ENCODE measurements around the gene RETREG2.

RETREG2 gene

DNA sequence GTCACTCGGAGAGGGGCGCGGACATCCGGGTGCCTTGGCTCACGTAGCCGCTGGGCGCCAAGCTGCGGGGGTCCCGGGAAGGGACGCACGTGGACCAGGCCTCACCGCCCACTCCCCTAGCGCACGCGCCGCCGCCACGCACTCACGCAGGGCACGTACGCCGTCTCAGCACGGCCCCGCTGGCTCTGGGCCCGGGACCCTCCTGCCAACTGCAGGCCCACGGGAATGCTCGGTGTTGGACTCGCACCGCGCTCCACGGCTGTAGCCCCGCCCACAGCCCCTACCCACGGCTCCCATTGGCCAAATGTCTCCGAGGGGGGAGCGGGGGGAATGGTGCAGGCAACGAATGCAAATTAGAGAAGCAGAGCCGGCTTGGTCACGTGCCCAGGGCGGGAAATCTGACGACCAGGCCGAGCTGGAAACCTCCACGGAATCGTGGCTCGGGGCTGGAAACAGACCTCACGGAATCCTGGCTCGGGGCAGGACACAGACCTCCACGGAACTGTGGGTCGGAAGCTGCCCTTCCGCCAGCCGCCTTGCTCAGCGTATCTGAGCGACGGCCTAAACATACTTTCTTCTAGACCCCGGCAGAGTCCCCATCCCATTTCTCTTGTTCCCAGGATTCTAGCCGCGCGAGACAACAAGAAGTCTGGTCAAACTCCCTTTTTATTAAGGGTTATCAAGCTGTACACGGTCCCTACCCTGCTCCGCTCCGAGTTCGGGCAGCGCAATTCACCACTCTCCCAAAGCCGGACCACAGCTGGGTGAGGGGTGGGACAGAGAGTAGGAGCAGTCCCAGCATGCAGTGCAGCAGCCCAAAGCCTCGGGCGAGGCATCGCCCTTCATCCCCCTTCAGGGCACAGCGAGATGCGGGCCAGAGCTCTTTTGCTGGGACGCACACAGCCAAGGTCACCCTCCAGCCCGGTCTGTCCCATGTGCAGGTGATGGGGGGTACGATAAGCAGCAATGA lies 40.9 kb downstream of the RETREG2 start, which contains the start of gene ABCB6:
TSS of gene ABCB6 (minus strand) at position 227 of the 970 bp plus-strand sequence. CDS start 285 bp downstream, outside the sequence.
- WGBS (ENCODE audit: insufficient coverage): 15% methylated on average over 67 of the region's 71 CpGs
- peak within 1 kb of the TSS in 1 of 2 experiments; percentile 25 for H3K27ac ChIP-seq (ENCODE audit: insufficient read depth in 1 of 2, low read depth in 1 of 2, low read length in 2 of 2, poor library complexity in 1 of 2, severe bottlenecking in 2 of 2)
- ChIA-PET CTCF (interaction anchor here (0.7 to 17.2 kb wide), 11 partner anchors 10 to 76 kb away, joined by 3 to 238 read pairs (median 3); partner anchors contain the start of genes ANKZF1, ATG9A, CNPPD1 and DNAJB2), POLR2A (interaction anchor here (1.0 kb wide), 2 partner anchors 10 to 26 kb away, joined by 3 to 4 read pairs; partner anchors contain the start of genes ANKZF1, ATG9A, GLB1L and STK16)
- H3K4me3 ChIP-seq (ENCODE audit: control insufficient read depth in 1 of 7, extremely low read depth in 1 of 7, insufficient read depth in 4 of 7, low read depth in 2 of 7, low read length in 6 of 7): peak within 1 kb of the TSS in 6 of 7 experiments; percentile 18 to 77 (median 62)
- H3K9me3 ChIP-seq (ENCODE audit: control extremely low read depth in 1 of 5, control insufficient read depth in 4 of 5, insufficient read depth in 2 of 5, low read depth in 1 of 5, low read length in 4 of 5): no peaks in the 10 kb centered on the region
- peaks cover 0 to 37% (median 27%) of the 10 kb centered on the region in 4 experiments for H3K4me1 ChIP-seq (ENCODE audit: control extremely low read depth in 1 of 4, control insufficient read depth in 4 of 4, insufficient read depth in 4 of 4, low read length in 3 of 4)
- H3K27me3 ChIP-seq (replicated peaks in 2 of 5; ENCODE audit: control insufficient read depth in 4 of 5, insufficient read depth in 5 of 5, low read length in 4 of 5): no peaks in the 10 kb centered on the region
- H3K36me3 ChIP-seq (ENCODE audit: control insufficient read depth in 4 of 4, insufficient read depth in 4 of 4, low read length in 3 of 4): peaks cover 18 to 44% (median 41%) of the 10 kb centered on the region in 4 experiments
- peak; percentile 84 to 92 (median 92) for DNase-seq

DNA sequence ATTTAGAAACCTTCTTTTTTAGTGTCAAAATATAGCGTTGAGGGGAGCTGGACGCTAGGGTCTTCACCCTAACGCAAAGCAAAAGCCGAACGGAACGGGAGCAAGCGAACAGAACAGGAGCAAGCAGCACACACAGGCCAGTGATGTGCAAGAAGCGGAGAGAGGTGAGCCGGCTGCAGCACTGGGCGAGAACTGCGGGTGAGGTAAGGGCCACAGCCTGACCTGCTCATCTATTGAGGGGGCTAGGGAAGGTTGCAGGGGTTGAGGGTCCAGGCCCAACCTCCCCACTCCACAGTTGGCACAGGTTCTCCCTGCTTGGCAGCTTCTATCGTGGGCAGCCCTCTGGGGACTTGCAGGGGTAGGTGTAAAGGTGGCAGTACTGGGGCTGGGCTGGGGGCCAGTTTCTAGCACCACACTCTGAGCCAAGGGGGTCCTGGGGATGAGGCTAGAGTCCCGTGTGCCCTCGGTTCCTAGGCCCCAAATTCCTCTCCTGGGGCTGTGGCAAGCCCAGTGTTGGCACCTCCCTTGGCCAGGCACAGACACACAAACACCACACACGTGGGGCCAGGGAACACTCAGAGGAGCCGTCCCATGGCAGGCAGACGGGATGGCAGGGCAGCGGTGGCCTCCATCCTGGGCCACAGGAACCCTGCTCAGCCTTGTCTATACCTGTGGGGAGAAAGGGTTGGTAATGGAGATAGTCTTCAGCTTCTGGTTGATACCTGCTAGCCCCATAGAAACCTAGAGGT lies 41.9 kb downstream of the RETREG2 start:
- Histone ChIP-seq H3K27me3 (replicated peaks in 2 of 5; ENCODE audit: control insufficient read depth in 4 of 5, insufficient read depth in 5 of 5, low read length in 4 of 5) (no peaks in the 10 kb centered on the region), H3K9me3 (ENCODE audit: control extremely low read depth in 1 of 5, control insufficient read depth in 4 of 5, insufficient read depth in 2 of 5, low read depth in 1 of 5, low read length in 4 of 5) (no peaks in the 10 kb centered on the region), H3K4me1 (ENCODE audit: control extremely low read depth in 1 of 4, control insufficient read depth in 4 of 4, insufficient read depth in 4 of 4, low read length in 3 of 4) (peaks cover 0 to 37% (median 28%) of the 10 kb centered on the region in 4 experiments), H3K4me3 (ENCODE audit: control insufficient read depth in 1 of 7, extremely low read depth in 1 of 7, insufficient read depth in 4 of 7, low read depth in 2 of 7, low read length in 6 of 7) (no peak overlapping the region), H3K27ac (ENCODE audit: insufficient read depth in 1 of 2, low read depth in 1 of 2, low read length in 2 of 2, poor library complexity in 1 of 2, severe bottlenecking in 2 of 2) (no peak overlapping the region), H3K36me3 (ENCODE audit: control insufficient read depth in 4 of 4, insufficient read depth in 4 of 4, low read length in 3 of 4) (peaks cover 21 to 53% (median 45%) of the 10 kb centered on the region in 4 experiments)
- WGBS (ENCODE audit: insufficient coverage): 96% methylated on average over 12 of the region's 18 CpGs
- POLR2A ChIA-PET: no interaction called here
- CTCF ChIA-PET: interaction anchor here (0.7 to 17.2 kb wide), 8 partner anchors 9 to 75 kb away, joined by 3 to 238 read pairs (median 3); partner anchors contain the start of genes ANKZF1, ATG9A, CNPPD1 and SLC23A3
- no peak for DNase-seq

DNA sequence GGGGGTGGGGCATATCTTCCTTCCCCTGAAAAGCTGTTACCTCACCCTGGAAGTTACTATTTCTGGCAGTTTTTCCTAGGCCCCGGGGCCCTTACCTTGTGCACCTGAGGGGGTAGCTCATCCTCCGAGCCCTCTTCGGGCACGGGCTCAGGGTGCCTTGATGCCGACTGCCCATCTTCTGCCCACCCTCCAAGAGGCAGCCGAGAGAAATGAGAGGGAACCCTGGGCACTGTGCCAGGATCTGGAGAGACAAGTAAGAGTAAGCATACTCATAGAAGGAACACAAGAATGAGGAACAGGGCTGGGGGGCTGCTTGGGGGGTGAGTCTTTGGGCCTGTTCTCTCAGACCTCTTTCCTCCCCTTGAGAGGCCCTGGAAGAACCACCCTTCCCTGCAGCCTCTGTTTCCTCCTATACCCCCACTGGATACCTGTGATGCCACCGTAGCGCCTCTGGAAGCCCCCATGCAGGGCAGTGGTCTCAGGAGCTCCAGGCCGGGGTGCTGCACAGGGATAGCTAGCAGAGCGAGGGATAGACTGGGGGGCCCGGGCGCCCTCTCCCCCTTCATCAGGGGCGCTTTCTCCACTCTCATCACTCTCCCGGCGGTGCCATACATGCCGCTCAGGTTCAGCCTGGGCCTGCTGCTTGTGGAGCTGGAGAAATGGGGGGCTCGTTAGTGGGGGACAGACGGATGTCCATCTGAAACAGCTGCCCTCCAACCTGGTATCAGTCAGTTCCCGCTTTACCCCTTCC lies 42.8 kb downstream of the RETREG2 start:
- WGBS (ENCODE audit: insufficient coverage): 94% methylated on average over 15 of the region's 19 CpGs
- H3K4me1 ChIP-seq (ENCODE audit: control extremely low read depth in 1 of 4, control insufficient read depth in 4 of 4, insufficient read depth in 4 of 4, low read length in 3 of 4): peaks cover 6 to 46% (median 37%) of the 10 kb centered on the region in 4 experiments
- POLR2A ChIA-PET: no interaction called here

DNA sequence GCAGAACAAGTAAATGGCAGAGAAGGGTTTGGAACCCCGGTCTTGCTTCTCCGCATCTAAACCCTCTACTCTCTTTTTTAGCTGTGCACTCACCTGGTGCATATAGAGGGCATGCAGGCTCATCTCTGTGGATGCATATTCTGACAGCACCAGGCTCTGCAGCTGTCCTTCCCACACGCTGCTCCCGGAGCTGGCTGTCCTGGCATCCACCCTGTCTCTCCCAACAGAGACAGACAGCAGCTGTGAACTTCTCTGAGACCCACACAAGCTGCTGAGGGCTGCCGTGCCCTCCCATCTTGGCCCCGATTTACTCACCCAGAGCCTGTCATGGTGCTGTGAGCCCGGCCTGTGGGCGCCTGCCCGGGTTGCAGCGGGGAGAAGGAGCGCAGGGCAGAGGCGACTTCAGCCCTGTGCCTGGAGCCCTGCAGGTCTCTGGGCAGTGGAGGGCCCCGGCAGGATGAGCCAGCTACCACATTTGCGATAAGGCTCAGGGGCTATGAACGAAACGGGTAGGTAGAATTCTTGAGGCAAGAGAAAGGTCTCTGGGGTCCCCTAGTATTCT lies 44.0 kb downstream of the RETREG2 start:
- no peaks in the 10 kb centered on the region for H3K27me3 ChIP-seq (replicated peaks in 2 of 5; ENCODE audit: control insufficient read depth in 4 of 5, insufficient read depth in 5 of 5, low read length in 4 of 5)
- ChIA-PET CTCF (interaction anchor here (0.9 to 17.2 kb wide), 4 partner anchors 10 to 63 kb away, joined by 3 to 238 read pairs (median 3); partner anchors contain the start of genes CNPPD1 and SLC23A3), POLR2A (interaction anchor here (1.1 kb wide), 1 partner anchor 32 kb away, joined by 3 read pairs; the partner anchor contains the start of gene TUBA4A)
- peaks cover 23 to 69% (median 51%) of the 10 kb centered on the region in 4 experiments for H3K36me3 ChIP-seq (ENCODE audit: control insufficient read depth in 4 of 4, insufficient read depth in 4 of 4, low read length in 3 of 4)
- H3K27ac ChIP-seq (ENCODE audit: insufficient read depth in 1 of 2, low read depth in 1 of 2, low read length in 2 of 2, poor library complexity in 1 of 2, severe bottlenecking in 2 of 2): no peak overlapping the region
- H3K9me3 ChIP-seq (ENCODE audit: control extremely low read depth in 1 of 5, control insufficient read depth in 4 of 5, insufficient read depth in 2 of 5, low read depth in 1 of 5, low read length in 4 of 5): no peaks in the 10 kb centered on the region
- DNase-seq: no peak
- 98% methylated on average over 16 of the region's 16 CpGs for WGBS (ENCODE audit: insufficient coverage)
- peaks cover 6 to 41% (median 32%) of the 10 kb centered on the region in 4 experiments for H3K4me1 ChIP-seq (ENCODE audit: control extremely low read depth in 1 of 4, control insufficient read depth in 4 of 4, insufficient read depth in 4 of 4, low read length in 3 of 4)
- no peak overlapping the region for H3K4me3 ChIP-seq (ENCODE audit: control insufficient read depth in 1 of 7, extremely low read depth in 1 of 7, insufficient read depth in 4 of 7, low read depth in 2 of 7, low read length in 6 of 7)

More for the DNA sequence above, 42.8 kb downstream of the RETREG2 start:
- no peak for DNase-seq
- Histone ChIP-seq H3K36me3 (ENCODE audit: control insufficient read depth in 4 of 4, insufficient read depth in 4 of 4, low read length in 3 of 4) (peaks cover 23 to 58% (median 50%) of the 10 kb centered on the region in 4 experiments), H3K4me3 (ENCODE audit: control insufficient read depth in 1 of 7, extremely low read depth in 1 of 7, insufficient read depth in 4 of 7, low read depth in 2 of 7, low read length in 6 of 7) (no peak overlapping the region), H3K27ac (ENCODE audit: insufficient read depth in 1 of 2, low read depth in 1 of 2, low read length in 2 of 2, poor library complexity in 1 of 2, severe bottlenecking in 2 of 2) (no peak overlapping the region), H3K27me3 (replicated peaks in 2 of 5; ENCODE audit: control insufficient read depth in 4 of 5, insufficient read depth in 5 of 5, low read length in 4 of 5) (no peaks in the 10 kb centered on the region), H3K9me3 (ENCODE audit: control extremely low read depth in 1 of 5, control insufficient read depth in 4 of 5, insufficient read depth in 2 of 5, low read depth in 1 of 5, low read length in 4 of 5) (no peaks in the 10 kb centered on the region)
- CTCF ChIA-PET: interaction anchor here (0.9 to 17.2 kb wide), 7 partner anchors 9 to 148 kb away, joined by 3 to 238 read pairs (median 3); partner anchors contain the start of genes CNPPD1 and SLC23A3

DNA sequence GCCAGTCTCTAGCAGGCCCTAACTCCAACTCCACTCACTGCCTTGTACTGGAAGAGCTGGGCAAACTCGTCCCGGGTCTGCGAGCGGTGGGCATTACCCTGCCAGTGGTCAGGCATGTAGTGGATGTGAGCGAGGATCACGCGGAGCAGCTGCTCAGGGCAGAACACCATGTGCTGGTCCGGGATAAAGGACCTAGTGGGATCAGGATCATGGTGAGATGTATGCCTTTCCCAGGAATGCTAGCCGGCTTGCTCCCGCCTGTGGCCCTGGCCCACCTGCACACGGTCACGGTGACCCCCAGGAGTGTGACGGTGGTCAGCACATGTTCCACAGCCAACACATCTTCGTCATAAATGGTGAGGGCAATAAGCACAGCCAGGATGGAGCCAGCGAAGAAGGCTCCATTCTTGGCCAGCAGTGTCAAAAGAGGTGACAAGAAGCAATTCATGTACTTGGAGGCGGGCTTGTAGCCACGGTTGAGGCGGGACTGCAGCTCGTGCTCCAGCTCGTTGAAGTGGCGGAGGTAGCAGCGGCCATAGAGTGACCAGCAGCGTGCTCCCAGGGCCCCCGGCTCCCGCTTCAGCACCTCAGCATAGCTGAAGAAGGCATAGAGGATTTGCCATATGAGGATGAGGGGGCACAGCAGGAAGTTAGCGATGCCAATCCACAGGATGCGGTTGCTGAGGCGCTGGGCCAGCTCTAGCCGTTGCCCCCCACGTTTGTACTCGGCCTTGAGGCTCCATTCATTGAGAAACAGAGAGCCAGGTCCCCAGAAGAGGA lies 45.9 kb downstream of the RETREG2 start:
- Histone ChIP-seq H3K4me1 (ENCODE audit: control extremely low read depth in 1 of 4, control insufficient read depth in 4 of 4, insufficient read depth in 4 of 4, low read length in 3 of 4) (peaks cover 6 to 35% (median 27%) of the 10 kb centered on the region in 4 experiments), H3K36me3 (ENCODE audit: control insufficient read depth in 4 of 4, insufficient read depth in 4 of 4, low read length in 3 of 4) (peaks cover 23 to 70% (median 51%) of the 10 kb centered on the region in 4 experiments), H3K4me3 (ENCODE audit: control insufficient read depth in 1 of 7, extremely low read depth in 1 of 7, insufficient read depth in 4 of 7, low read depth in 2 of 7, low read length in 6 of 7) (no peak overlapping the region), H3K27me3 (replicated peaks in 2 of 5; ENCODE audit: control insufficient read depth in 4 of 5, insufficient read depth in 5 of 5, low read length in 4 of 5) (no peaks in the 10 kb centered on the region), H3K27ac (ENCODE audit: insufficient read depth in 1 of 2, low read depth in 1 of 2, low read length in 2 of 2, poor library complexity in 1 of 2, severe bottlenecking in 2 of 2) (no peak overlapping the region), H3K9me3 (ENCODE audit: control extremely low read depth in 1 of 5, control insufficient read depth in 4 of 5, insufficient read depth in 2 of 5, low read depth in 1 of 5, low read length in 4 of 5) (no peaks in the 10 kb centered on the region)
- 98% methylated on average over 27 of the region's 31 CpGs for WGBS (ENCODE audit: insufficient coverage)
- DNase-seq: no peak
- CTCF ChIA-PET: interaction anchor here (0.8 to 1.4 kb wide), 3 partner anchors 18 to 24 kb away, joined by 3 to 6 read pairs (median 3); partner anchors contain the start of genes GLB1L and STK16
- POLR2A ChIA-PET: no interaction called here
